GM18499 (cell line): ENCODE data around the gene SLC37A1.

Experiments
- ATAC-seq: cut with Tn5 transposase; IDR thresholded peaks from one replicate; pipeline ENCODE4 v1.9.1; 2021; ENCODE audit warnings: moderate number of reproducible peaks; ENCODE audit not compliant: insufficient read depth, unreplicated experiment

Gene SLC37A1

DNA sequence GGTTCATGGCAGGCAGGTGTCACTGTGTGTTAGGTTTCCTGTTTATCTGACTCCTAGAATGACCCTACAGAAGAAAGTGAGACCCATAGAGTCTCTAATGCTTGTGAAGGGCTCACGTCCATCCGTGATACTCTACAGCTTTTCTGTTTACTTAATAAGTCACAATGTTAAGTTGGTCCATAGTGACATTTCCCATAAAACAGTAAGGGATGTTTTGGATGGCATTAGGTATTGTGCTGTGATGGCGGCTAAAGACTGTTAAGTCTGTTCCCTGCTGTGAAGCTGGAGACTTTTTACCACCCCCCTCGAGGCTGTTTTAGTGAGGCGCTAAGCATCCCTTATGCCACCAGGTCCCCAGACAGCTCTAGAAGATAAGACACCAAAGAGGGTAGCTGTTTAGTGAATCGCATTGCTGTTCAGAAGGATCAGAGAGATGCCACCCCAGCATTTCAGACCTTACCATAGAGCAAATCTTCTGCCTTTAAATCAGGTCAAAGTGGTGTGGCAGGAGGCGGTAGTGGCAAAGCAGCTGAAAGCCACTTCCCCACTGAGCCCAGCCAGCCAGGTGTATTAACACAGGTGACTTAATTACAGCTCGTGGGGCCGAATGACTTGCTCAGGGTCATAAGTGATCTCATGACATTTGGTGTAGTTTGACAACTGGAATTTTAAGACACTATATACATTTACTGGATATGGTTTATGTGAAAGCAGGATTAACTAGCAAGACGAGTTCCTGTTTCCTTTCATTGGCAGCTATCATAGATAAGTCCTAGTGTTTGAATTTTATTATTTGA lies 25.0 kb downstream of the SLC37A1 start:
- no peak for ATAC-seq

DNA sequence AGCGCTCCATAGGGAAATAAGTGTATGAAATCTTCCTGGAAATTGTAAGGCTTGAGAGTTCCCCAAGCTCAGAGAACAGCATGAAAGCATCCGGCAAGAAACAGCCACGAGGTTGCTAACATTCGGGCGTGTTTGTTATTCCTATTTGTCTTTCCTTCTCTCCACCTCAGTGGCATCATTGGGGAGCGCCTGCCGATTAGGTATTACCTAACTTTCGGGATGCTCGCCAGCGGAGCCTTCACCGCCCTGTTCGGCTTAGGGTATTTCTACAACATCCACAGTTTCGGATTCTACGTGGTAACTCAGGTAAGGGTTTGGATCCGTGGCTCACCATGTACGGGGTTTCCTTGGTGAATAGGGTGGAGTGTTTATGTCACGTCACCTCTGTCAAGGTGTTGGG lies 25.7 kb downstream of the SLC37A1 start:
- no peak for ATAC-seq

DNA sequence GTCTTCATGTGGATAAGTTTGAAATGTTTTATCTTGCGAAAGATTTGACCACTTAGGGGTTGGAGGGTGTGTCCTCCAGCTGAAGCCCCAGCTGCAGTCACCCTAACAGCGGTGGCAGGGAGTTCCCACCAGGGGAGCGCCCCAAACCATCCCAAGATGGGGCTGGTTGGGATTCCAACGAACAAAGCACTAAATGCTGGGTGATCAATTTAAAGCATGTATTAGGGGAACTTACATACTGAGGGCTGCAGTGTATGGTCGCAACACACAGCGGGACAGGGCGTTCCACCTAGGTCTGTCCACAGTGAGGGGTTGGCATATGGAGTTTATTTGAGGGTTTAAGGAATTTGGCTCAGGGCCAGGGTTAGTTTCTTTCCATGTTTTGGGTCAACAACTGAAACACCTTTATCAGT lies 26.3 kb downstream of the SLC37A1 start:
- ATAC-seq = no peak

DNA sequence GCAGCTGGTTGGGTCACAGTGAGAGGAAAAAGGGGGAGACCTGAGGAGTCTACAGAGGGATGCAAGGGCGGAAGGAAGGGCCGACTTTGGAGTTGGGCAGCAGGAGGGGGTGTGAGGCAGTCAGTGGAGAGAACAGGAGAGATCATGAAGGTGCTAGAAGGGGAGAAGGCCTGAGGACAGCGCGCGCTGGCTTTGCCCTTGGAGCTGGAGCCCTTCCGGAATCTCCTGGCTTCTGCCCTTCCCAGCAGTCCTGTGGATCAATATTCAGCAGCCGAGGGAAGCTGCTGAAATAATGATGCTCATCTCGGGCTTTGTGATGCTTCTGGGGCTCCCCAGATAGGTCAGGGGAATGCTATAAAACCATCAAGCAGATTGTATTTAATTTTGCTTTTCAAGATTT lies 26.7 kb downstream of the SLC37A1 start:
- no peak for ATAC-seq

DNA sequence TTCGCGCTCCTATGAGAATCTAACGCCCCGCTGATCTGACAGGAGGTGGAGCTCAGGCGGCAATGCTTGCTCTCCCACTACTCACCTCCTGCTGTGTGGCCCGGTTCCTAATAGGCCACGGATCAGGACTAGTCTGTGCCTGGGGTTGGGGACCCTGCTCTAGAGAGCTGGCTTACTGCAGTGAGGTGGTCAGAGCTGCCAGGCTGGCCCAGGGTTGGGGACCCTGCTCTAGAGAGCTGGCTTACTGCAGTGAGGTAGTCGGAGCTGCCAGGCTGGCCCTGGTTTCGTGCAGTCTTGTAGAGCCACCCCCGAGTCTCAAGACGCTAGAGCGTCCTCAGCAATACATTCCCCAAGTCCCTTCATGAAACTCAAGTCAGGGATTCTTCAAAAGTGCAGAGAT lies 27.5 kb downstream of the SLC37A1 start:
- no peak for ATAC-seq

DNA sequence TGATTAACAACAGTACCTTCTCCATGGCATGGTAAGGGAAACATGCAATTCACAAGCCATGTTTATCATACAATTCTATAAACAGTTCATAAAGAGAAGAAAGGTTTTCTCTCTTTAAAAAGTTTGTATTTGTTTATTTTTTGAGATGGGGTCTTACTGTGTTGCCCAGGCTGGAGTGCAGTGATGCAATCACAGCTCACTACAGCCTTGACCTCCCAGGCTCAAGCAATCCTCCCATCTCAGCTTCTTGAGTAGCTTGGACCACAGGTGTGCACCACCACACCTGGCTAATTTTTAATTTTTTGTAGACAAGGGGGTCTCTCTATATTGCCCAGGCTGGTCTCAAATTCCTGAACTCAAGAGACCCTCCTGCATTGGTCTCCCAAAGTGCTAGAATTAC lies 28.0 kb downstream of the SLC37A1 start:
- ATAC-seq = no peak

DNA sequence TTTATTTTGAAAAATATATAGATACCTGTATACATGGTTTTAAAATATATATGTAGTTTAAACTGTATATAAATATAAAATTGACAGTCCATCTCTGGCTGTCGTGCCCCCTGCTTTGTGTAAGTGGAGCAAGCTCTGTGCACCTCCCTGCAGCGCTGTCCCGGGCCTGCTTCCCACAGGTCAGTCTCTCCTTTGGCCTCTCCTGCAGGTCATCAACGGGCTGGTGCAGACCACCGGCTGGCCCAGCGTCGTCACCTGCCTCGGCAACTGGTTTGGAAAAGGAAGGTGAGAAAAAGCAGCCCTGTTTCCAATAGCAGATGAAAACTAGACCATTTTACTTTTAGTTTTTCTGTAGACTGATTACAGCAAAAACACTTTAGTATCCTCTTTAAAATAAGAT lies 28.5 kb downstream of the SLC37A1 start:
- ATAC-seq = no peak

DNA sequence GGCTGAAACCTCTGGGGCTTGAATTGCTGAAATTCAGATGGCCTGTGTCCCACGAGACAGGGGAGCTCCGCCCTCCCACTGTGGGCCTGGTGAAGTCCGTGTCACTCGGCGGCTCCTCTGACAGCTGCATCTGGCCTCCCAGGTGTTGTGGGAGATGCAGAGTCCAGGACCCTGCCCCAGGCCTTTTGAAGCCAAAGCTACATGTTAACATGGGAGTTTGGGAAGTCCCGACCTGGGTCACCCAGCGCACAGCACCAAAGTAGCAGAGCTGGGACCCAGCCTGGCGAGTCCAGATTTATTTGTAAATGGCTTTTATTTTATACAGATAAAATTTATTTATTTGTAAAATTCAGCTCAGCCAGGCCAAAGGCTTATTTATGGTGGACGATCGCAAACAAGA lies 28.9 kb downstream of the SLC37A1 start:
- ATAC-seq = no peak

DNA sequence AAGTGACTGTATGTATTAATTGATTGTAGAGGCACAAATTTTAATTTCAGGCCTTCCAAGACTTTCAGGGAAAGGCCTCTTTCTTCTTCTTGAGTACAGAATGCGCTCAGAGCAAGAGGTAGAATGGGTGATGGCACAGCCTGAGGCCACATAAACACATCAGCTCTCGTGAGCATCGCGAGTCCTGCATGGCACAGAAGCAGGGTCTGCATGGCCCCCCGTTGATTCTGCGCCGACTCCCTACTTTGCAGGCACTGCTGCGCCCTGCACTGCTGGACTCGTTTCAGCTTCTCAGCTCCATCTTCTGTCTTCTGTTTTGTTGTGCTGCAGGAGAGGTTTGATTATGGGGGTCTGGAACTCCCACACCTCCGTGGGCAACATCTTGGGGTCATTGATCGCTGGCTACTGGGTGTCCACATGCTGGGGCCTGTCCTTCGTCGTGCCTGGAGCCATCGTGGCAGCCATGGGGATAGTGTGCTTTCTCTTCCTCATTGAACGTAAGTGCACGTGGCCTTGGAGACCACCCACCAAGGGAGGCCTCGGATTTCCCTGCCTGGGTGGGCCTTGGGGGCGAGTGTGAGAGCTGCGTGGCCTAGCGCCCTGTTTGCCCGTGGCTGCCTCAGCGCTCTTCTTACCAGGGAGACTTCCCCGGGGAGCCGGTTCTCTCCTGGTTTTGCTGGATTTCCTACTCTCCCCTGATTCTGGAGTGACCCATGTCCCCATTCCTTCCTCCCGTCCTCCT lies 29.6 kb downstream of the SLC37A1 start:
- ATAC-seq = no peak

DNA sequence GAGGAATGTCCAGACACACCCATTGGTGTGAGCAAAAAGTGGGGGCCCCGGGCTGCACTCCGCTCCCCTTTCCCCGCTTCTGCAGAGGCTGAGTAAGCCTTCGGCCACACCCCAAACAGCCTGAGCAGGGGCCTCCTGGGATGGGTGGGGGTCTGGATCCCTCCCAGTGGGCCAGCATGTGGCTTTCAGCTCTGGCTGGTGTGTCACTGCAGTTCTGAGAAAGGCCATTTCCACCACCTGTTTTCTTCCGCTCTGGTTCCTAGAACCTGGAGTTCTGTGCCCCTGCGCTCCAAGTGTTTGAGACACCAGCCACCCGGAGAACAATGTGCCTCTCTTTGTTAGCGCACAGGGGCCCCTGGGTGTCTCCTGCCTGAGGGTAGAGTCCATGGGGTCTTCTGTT lies 30.9 kb downstream of the SLC37A1 start:
- ATAC-seq = no peak

DNA sequence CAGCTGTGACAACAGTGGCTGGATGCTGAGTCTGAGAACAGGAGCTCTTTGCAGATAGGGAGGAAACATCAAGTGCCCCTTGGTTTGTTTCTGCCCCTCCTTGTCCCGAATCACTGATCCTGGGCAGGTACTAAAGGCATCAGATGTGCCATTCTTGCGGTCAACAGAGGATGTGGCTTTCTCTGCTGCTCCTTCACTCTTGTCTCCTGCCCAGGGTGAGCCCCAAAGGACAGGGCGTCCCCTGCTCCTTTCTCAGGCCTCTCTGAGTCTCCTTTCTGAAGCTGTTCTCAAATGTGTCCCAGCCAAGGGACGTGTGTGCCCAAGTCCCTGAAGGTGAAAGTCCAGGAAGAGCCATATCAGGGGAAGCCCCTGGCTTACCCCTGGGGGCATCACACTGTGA lies 31.7 kb downstream of the SLC37A1 start:
- no peak for ATAC-seq

DNA sequence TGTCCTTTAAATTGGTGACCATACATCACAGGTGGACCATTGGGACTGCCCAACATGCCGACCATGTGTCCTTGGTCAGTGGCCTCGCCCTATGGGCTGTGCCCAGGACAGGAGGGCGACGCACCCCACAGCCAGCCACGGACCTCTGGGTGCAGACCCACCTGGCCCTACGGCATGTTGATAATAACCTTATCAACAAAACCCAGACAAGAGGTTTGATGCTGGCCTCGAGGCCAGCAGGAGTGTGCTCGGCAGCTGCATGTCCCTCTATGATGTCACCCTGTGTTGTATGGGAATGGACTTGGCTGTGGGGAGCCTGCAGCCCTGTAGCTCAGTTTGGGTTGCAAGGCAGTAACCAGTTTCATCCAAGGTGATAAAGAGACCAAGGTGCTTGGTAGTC lies 32.1 kb downstream of the SLC37A1 start:
- ATAC-seq = no peak

DNA sequence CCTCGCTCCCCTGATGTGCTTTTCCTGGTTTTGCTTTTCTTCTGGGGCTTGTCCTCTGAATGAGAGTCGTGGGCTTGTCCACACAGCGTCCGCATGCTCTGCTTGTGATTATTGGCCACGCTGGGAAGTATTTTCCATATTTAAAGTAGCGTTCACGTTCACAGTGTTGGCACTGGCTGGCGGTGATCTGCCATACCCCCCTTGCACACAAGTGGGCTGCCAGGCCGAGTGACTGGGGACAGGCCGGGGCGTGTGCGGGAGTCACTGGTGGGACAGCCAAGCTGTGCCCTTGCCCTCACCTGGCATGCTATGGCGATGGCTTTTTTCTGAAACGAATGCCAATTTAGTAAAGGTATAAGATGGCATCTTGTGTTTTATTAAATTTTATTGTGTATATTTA lies 32.8 kb downstream of the SLC37A1 start:
- no peak for ATAC-seq

DNA sequence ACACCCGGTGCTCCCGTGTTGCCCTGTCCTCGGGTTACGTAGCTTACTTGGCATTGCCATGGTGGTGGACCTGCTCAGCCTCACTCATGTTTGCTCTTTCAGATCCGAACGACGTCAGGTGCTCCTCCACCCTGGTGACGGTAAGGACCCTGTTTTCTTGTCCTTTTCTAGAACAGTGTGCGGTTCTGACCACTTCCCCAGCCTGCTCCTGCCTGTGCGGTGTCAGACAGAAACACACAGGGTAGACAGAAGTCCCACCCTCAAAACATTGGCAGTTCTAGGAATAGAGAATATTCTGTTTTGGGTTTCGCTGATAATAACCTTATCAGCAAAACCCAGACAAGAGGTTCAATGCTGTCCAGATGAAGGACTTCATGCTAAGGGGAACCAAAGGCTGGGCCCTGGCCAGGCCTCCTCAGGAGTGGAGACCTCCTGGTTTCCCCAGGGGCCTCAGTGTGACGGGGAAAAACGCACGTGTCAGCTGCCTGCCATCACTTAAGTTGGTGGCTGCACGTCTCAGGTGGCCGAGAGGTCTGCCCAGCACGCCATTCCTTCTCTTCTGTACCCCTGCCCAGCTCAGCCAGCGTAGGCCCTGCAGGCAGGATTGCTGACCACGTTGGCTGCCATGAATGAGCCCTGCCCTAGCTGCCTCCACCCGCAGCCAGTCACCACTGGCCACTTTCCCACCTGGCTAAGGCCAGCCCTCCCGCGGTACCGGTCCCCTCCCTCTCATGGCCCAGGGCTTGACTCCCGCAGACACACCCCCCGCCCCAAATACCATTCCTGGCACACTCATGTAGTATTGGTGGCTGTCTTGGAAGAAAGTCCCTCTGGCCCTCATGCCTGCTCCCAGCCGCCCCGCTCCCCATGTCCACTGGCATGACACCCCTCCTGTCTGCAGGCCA lies 33.6 kb downstream of the SLC37A1 start:
- no peak for ATAC-seq

DNA sequence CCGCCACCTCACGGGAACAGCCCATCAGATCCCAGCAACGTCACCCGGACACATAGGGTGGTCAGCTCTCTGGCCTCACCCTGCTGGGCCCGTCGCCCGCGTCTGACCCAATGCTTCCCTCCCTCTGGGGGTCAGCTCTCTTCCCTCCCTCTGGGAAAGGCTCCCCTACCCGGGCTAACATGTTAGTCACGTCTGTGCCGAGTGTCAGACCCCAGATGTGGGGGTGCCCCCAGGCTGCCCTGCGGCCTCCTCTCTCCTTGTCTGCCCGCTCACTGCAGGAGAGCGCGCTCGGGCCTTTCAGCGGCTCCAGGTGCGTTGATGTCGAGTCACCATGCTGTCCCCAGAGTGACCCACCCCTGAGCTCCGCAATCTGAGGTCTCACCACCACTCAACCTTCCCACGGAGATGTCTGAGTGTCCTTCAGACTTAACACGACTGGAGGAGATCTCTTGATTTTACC lies 34.3 kb downstream of the SLC37A1 start:
- no peak for ATAC-seq

DNA sequence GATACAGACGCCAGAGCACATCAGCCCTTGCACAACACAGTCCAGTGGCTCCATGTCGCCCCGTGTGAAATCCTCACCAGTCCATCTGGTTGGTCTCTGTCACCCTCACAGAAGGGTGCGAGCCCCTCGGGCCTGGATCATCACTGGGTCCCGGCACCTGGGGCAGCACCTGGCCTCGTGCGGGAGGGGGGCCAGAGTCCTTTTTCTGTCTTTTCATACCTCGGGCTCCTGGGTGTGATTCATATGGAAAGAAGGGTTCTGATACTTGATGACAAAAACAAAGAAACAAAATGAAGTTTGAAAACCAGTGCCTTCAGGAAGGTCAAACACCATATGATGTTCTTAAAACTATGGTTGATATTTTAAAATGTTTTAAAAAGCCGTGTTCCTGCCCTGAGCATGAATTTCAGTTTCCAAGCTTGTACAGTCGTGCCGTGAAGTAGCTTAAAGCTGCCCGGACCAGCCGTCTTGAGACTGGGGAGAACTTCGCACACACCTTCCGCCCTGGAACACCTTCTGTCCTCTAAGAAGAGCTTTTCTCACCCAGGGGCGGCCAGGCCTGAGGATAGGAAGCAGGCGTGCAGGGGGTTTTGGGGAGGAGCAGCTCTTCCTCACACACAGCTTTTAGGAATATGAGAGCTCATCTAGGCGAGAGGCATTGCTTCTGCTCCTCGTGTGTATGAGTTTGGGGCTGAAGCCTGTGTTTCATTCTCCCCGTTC lies 35.2 kb downstream of the SLC37A1 start:
- no peak for ATAC-seq

DNA sequence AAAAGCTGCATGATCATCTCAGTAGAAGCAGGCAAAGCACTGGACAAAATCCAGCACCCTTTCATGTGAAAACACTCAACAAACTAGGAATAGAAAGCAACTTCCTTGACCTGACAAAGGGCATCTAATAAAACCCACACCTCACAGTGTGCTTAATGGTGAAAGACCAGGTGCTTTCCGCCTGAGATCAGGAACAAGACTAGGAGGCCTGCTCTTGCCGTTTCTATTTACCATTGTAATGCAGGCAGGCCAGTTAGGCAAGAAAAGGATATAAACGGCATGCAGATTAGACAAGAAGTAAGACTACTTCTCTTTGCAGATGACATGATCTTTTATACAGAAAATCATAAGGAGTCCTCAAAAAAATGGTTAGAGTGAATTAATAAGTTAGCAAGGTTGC lies 37.2 kb downstream of the SLC37A1 start:
- no peak for ATAC-seq

DNA sequence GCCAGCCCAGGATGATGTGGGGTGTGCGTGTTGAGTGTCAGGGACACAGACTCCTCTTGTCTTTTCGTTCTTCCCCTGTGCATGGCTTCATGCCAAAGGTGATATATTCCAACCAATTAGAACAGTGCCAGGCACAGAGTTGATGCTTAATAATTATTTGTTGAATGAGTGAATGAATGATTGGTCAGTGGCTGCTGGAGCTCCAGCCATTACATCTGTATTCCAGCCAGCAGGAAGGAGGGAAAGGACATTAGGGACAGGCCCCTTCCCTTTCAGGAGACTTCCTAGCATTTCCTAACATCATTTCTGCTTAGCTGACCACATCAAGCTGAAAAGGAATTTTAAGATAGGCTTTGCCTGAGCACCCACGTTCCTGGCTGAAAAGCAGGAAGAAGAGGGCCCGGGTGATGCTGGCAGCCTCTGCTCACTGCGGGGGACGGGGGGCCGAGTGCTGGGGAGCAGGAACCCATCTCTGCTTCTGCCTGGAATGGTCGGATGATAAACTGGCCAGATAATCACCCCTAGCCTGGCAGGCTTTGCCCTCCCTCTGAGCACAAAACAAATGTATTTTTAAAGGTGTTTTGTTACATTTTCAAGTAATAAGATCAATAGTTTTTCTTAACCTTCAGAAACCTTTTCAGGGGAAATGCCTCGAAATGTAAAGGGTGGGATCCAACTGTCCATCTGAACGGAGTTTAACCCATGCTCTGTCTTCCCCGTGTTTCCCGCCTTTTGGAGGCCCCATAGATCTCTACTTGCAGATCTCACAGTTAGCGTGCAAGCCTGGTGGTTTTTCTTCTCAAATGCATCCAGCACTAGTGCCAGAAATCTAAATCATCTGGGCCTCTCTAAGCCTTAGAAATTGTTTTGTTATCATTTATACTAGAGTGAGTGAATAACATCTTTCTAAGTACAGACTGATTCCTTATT lies 39.0 kb downstream of the SLC37A1 start:
- ATAC-seq = no peak

DNA sequence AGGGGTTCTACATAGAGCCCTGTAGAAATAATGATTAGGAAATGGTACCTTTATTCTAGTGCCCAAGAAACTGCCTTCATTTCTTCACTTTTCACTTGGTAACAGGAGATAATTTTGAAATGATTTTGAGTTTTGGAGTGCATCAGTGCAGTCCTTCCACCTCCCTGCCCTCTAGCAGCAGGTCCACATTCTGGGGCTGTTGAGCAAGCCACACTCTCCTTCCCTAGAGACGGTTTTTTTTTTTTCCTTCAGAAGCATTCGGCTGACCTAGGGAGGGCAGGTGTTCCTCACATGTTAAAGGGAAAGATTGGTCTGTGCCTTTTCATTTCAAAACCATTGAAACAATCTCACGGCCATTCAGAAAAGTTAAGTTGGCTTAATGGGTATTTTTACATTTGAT lies 39.8 kb downstream of the SLC37A1 start:
- no peak for ATAC-seq
